Activated T-helper 2 cell treated with anti-CD3 and anti-CD28 coated beads, Interferon-gamma antibody, Interleukin-2, Interleukin-4, amounts not matched to agents 10 μg/mL and 5 μg/mL and 100 μg/mL, durations not matched to agents 14 hours and 24 hours and 36 hours (primary cell): Measurements from ENCODE around the gene DCBLD1. TPM values are rescaled to one million over a fixed set of nuclear protein-coding genes. Genes with fewer than 3 reads are reported as not detected.

ENCODE experiments used
- DNase-seq: peaks from one replicate; pipeline ENCODE4 v3.0.0; 2021; ENCODE audit warnings: low spot score
- H3K27ac Mint-ChIP-seq: one replicate; pipeline ENCODE4 v1.8.0; 2021; ENCODE audit warnings: mixed read lengths
- H3K27me3 Mint-ChIP-seq: one replicate; pipeline ENCODE4 v1.8.0; 2021; ENCODE audit warnings: low read depth, mixed read lengths
- H3K36me3 Mint-ChIP-seq: one replicate; pipeline ENCODE4 v1.8.0; 2021; ENCODE audit warnings: low read depth, mixed read lengths
- H3K4me1 Mint-ChIP-seq: one replicate; pipeline ENCODE4 v1.8.0; 2021; ENCODE audit warnings: low read depth, mixed read lengths
- H3K4me3 Mint-ChIP-seq: one replicate; pipeline ENCODE4 v1.8.0; 2021; ENCODE audit warnings: low read depth, mild to moderate bottlenecking, moderate library complexity, mixed read lengths
- H3K9me3 Mint-ChIP-seq: one replicate; pipeline ENCODE4 v1.8.0; 2021; ENCODE audit warnings: mixed read lengths
- intact Hi-C: fragments of 100-400 bp; cut with micrococcal nuclease; formaldehyde crosslinking; loops from one replicate; pipeline ENCODE4 v1.15.1; 2023
- total RNA-seq: library from RNA; stranded (reverse); gene quantifications from 2 replicates; pipeline ENCODE4 v1.2.3, GENCODE V29; 2022

DCBLD1 gene
- total RNA-seq, 1 donor from 2014 or later: 4.0 TPM

- Mint-ChIP-seq H3K27ac (no peak overlapping the region), H3K4me3 (no peak overlapping the region), H3K36me3 (no peaks in the 10 kb centered on the region), H3K4me1 (no peaks in the 10 kb centered on the region), H3K9me3 (no peaks in the 10 kb centered on the region), H3K27me3 (peaks cover 2% of the 10 kb centered on the region)
- DNase-seq: no peak
- intact Hi-C loops: no loop called here
These were observed 48.9 kb downstream of the DCBLD1 start for GRCh38 chr6:117531346-117531745.

GRCh38 chr6:117531809-117532725, 49.6 kb downstream of the DCBLD1 start:
- Mint-ChIP-seq H3K4me1 (no peaks in the 10 kb centered on the region), H3K27ac (no peak overlapping the region), H3K4me3 (no peak overlapping the region), H3K27me3 (peaks cover 2% of the 10 kb centered on the region), H3K36me3 (no peaks in the 10 kb centered on the region), H3K9me3 (no peaks in the 10 kb centered on the region)
- no peak for DNase-seq
- intact Hi-C loops: no loop called here

- Mint-ChIP-seq H3K36me3 (peaks cover 8% of the 10 kb centered on the region), H3K4me3 (no peak overlapping the region), H3K27me3 (peaks cover 6% of the 10 kb centered on the region), H3K9me3 (no peaks in the 10 kb centered on the region), H3K4me1 (no peaks in the 10 kb centered on the region), H3K27ac (no peak overlapping the region)
- DNase-seq: no peak
- intact Hi-C loops: no loop called here
These were observed 51.3 kb downstream of the DCBLD1 start for GRCh38 chr6:117533775-117534174.

GRCh38 chr6:117534974-117535373, 52.5 kb downstream of the DCBLD1 start:
- peaks cover 6% of the 10 kb centered on the region for H3K27me3 Mint-ChIP-seq
- intact Hi-C loops: no loop called here
- no peaks in the 10 kb centered on the region for H3K9me3 Mint-ChIP-seq
- no peak overlapping the region for H3K27ac Mint-ChIP-seq
- no peak for DNase-seq
- H3K36me3 Mint-ChIP-seq: peaks cover 16% of the 10 kb centered on the region
- no peaks in the 10 kb centered on the region for H3K4me1 Mint-ChIP-seq
- no peak overlapping the region for H3K4me3 Mint-ChIP-seq

GRCh38 chr6:117536317-117536716, 53.8 kb downstream of the DCBLD1 start:
- Mint-ChIP-seq H3K27ac (no peak overlapping the region), H3K36me3 (peaks cover 19% of the 10 kb centered on the region), H3K4me3 (no peak overlapping the region), H3K4me1 (no peaks in the 10 kb centered on the region), H3K9me3 (no peaks in the 10 kb centered on the region), H3K27me3 (peaks cover 6% of the 10 kb centered on the region)
- intact Hi-C loops: no loop called here
- DNase-seq: no peak

GRCh38 chr6:117538615-117539014, 56.1 kb downstream of the DCBLD1 start:
- intact Hi-C loops: no loop called here
- Mint-ChIP-seq H3K36me3 (peaks cover 19% of the 10 kb centered on the region), H3K9me3 (no peaks in the 10 kb centered on the region), H3K4me3 (no peak overlapping the region), H3K4me1 (no peaks in the 10 kb centered on the region), H3K27me3 (peaks cover 6% of the 10 kb centered on the region), H3K27ac (no peak overlapping the region)
- no peak for DNase-seq

- peaks cover 19% of the 10 kb centered on the region for H3K36me3 Mint-ChIP-seq
- intact Hi-C loops: no loop called here
- no peaks in the 10 kb centered on the region for H3K9me3 Mint-ChIP-seq
- H3K4me1 Mint-ChIP-seq: no peaks in the 10 kb centered on the region
- H3K27ac Mint-ChIP-seq: no peak overlapping the region
- no peak for DNase-seq
- peaks cover 4% of the 10 kb centered on the region for H3K27me3 Mint-ChIP-seq
- no peak overlapping the region for H3K4me3 Mint-ChIP-seq
These were observed 58.2 kb downstream of the DCBLD1 start for GRCh38 chr6:117540670-117541069.

GRCh38 chr6:117542493-117542892, 60.0 kb downstream of the DCBLD1 start:
- Mint-ChIP-seq H3K4me1 (peaks cover 10% of the 10 kb centered on the region), H3K27me3 (peaks cover 10% of the 10 kb centered on the region), H3K36me3 (peaks cover 28% of the 10 kb centered on the region), H3K27ac (no peak overlapping the region), H3K9me3 (no peaks in the 10 kb centered on the region), H3K4me3 (no peak overlapping the region)
- no peak for DNase-seq
- intact Hi-C loops: no loop called here

GRCh38 chr6:117544716-117545115, 62.2 kb downstream of the DCBLD1 start:
- H3K27me3 Mint-ChIP-seq: peaks cover 6% of the 10 kb centered on the region
- no peak for DNase-seq
- peaks cover 28% of the 10 kb centered on the region for H3K4me1 Mint-ChIP-seq
- intact Hi-C loops: loop anchor here (5.0 kb wide), 2 partner anchors 47 to 82 kb away; no protein-coding TSS in a partner anchor
- no peaks in the 10 kb centered on the region for H3K9me3 Mint-ChIP-seq
- H3K27ac Mint-ChIP-seq: no peak overlapping the region
- no peak overlapping the region for H3K4me3 Mint-ChIP-seq
- H3K36me3 Mint-ChIP-seq: peaks cover 13% of the 10 kb centered on the region

GRCh38 chr6:117545161-117545595, 62.7 kb downstream of the DCBLD1 start:
- intact Hi-C loops: loop anchor here (5.0 kb wide), 2 partner anchors 48 to 83 kb away; no protein-coding TSS in a partner anchor
- H3K9me3 Mint-ChIP-seq: no peaks in the 10 kb centered on the region
- peaks cover 32% of the 10 kb centered on the region for H3K4me1 Mint-ChIP-seq
- H3K27me3 Mint-ChIP-seq: peaks cover 6% of the 10 kb centered on the region
- H3K4me3 Mint-ChIP-seq: no peak overlapping the region
- peaks cover 10% of the 10 kb centered on the region for H3K36me3 Mint-ChIP-seq
- no peak for DNase-seq
- H3K27ac Mint-ChIP-seq: no peak overlapping the region

- peaks cover 9% of the 10 kb centered on the region for H3K36me3 Mint-ChIP-seq
- H3K9me3 Mint-ChIP-seq: no peaks in the 10 kb centered on the region
- H3K4me1 Mint-ChIP-seq: peaks cover 41% of the 10 kb centered on the region
- H3K27ac Mint-ChIP-seq: no peak overlapping the region
- H3K27me3 Mint-ChIP-seq: peaks cover 6% of the 10 kb centered on the region
- H3K4me3 Mint-ChIP-seq: peak overlapping the region; percentile 9
- DNase-seq: no peak
- intact Hi-C loops: loop anchor here (5.0 kb wide), 2 partner anchors 49 to 84 kb away; no protein-coding TSS in a partner anchor
These were observed 64.2 kb downstream of the DCBLD1 start for GRCh38 chr6:117546674-117547073.

- peaks cover 9% of the 10 kb centered on the region for H3K36me3 Mint-ChIP-seq
- DNase-seq: peak; percentile 16
- H3K9me3 Mint-ChIP-seq: no peaks in the 10 kb centered on the region
- peak overlapping the region; percentile 64 for H3K27ac Mint-ChIP-seq
- intact Hi-C loops: loop anchor here (1.0 to 5.0 kb wide), 5 partner anchors 21 to 86 kb away; partner anchors contain the start of genes DCBLD1 and GOPC
- H3K4me3 Mint-ChIP-seq: peak overlapping the region; percentile 68
- peaks cover 6% of the 10 kb centered on the region for H3K27me3 Mint-ChIP-seq
- H3K4me1 Mint-ChIP-seq: peaks cover 41% of the 10 kb centered on the region
These were observed 65.5 kb downstream of the DCBLD1 start for GRCh38 chr6:117547688-117548621.
